ENCODE results near the gene RPL36. TPM values are rescaled to one million over a fixed set of nuclear protein-coding genes. Genes with fewer than 3 reads are reported as not detected.
"Not testable (repeated sequence)": the region's sequence is repeated elsewhere in the genome, so short reads cannot be mapped to it uniquely, and the experiment has no call there.

RPL36 gene
- total and polyA plus RNA-seq, 8 donors = 524 to 1,510 (median 728) TPM

GRCh38 chr19:5697022-5697889, 7.2 kb downstream of the RPL36 start:
- intact Hi-C loops (cut with DNase I) = no loop called here
- no peaks in the 10 kb centered on the region for H3K27me3 ChIP-seq
- WGBS, 2 donors = 87 to 92% methylated on average over 22 to 25 of the region's 25 CpGs
- no peaks in the 10 kb centered on the region for H3K9me3 ChIP-seq
- peaks cover 0 to 69% (median 41%) of the 10 kb centered on the region in 3 donors for H3K36me3 ChIP-seq
- no peak for FAIRE-seq
- H3K27ac ChIP-seq = no peak overlapping the region
- peak in 4 of 6 donors; percentile 18 to 77 (median 52) for DNase-seq
- TF ChIP-seq CTCF (IDR thresholded peaks at IDR 0.05) = no peak
- peaks cover 0 to under 1% (median under 1%) of the 10 kb centered on the region in 3 donors for H3K4me1 ChIP-seq
- H3K4me3 ChIP-seq = no peak overlapping the region
- ATAC-seq = no peak

- FAIRE-seq (no peak), ATAC-seq (no peak), DNase-seq (peak in 3 of 6 donors; percentile 20 to 72 (median 55))
- H3K36me3 ChIP-seq = peaks cover 0 to 63% (median 36%) of the 10 kb centered on the region in 3 donors
- no peak overlapping the region for H3K4me3 ChIP-seq
- no peaks in the 10 kb centered on the region for H3K27me3 ChIP-seq
- H3K4me1 ChIP-seq = no peaks in the 10 kb centered on the region
- WGBS, 2 donors = 88 to 91% methylated on average over 28 to 30 of the region's 30 CpGs
- H3K9me3 ChIP-seq = no peaks in the 10 kb centered on the region
- intact Hi-C loops (cut with DNase I) = no loop called here
- H3K27ac ChIP-seq = no peak overlapping the region
- no peak for TF ChIP-seq CTCF (IDR thresholded peaks at IDR 0.05)
Measured at GRCh38 chr19:5697890-5698634, 8.0 kb downstream of the RPL36 start.

GRCh38 chr19:5698635-5699422, 8.7 kb downstream of the RPL36 start:
- Histone ChIP-seq H3K4me3 (no peak overlapping the region), H3K4me1 (no peaks in the 10 kb centered on the region), H3K9me3 (no peaks in the 10 kb centered on the region), H3K27me3 (no peaks in the 10 kb centered on the region), H3K36me3 (peaks cover 0 to 62% (median 35%) of the 10 kb centered on the region in 3 donors), H3K27ac (no peak overlapping the region)
- TF ChIP-seq CTCF (IDR thresholded peaks at IDR 0.05) = no peak
- peak in 3 of 6 donors; percentile 37 to 72 (median 55) for DNase-seq
- no peak for FAIRE-seq
- intact Hi-C loops (cut with DNase I) = no loop called here
- no peak for ATAC-seq
- WGBS, 2 donors = 92 to 94% methylated on average over 38 of the region's 38 CpGs

- ATAC-seq (no peak), FAIRE-seq (no peak), DNase-seq (no peak)
- 96 to 99% methylated on average over 22 of the region's 22 CpGs for WGBS, 2 donors
- no peaks in the 10 kb centered on the region for H3K27me3 ChIP-seq
- no peaks in the 10 kb centered on the region for H3K4me1 ChIP-seq
- no peak for TF ChIP-seq CTCF (IDR thresholded peaks at IDR 0.05)
- H3K4me3 ChIP-seq = no peak overlapping the region
- peaks cover 0 to 60% (median 31%) of the 10 kb centered on the region in 3 donors for H3K36me3 ChIP-seq
- intact Hi-C loops (cut with DNase I) = no loop called here
- no peak overlapping the region for H3K27ac ChIP-seq
- H3K9me3 ChIP-seq = no peaks in the 10 kb centered on the region
Measured at GRCh38 chr19:5700455-5701092, 10.5 kb downstream of the RPL36 start.

- H3K4me3 ChIP-seq; intact Hi-C loops (cut with DNase I); H3K4me1 ChIP-seq; H3K9me3 ChIP-seq; H3K27me3 ChIP-seq; DNase-seq; H3K27ac ChIP-seq; FAIRE-seq; ATAC-seq: not testable (repeated sequence)
- H3K36me3 ChIP-seq = peaks cover 0 to 57% (median 25%) of the 10 kb centered on the region in 3 donors
- WGBS, 2 donors = 81 to 97% methylated on average over 9 to 16 of the region's 28 CpGs
Measured at GRCh38 chr19:5702053-5702410, 11.9 kb downstream of the RPL36 start.

Measured in pancreas (tissue), 10 donors.